Progenitor cell of endocrine pancreas (in vitro differentiated cells): Measurements from ENCODE around the gene ADAMTSL2. TPM values are rescaled to one million over a fixed set of nuclear protein-coding genes. Genes with fewer than 3 reads are reported as not detected.

ENCODE experiments used
- DNase-seq: peaks from one replicate; pipeline ENCODE4 v3.0.0; 2021; ENCODE audit warnings: low spot score; ENCODE audit not compliant: unreplicated experiment
- H3K27ac Mint-ChIP-seq: 2 replicates; pipeline ENCODE4 v1.8.0; 2021; ENCODE audit warnings: mild to moderate bottlenecking, moderate library complexity, mixed read lengths
- H3K27me3 Mint-ChIP-seq: 2 replicates; pipeline ENCODE4 v1.8.0; 2021; ENCODE audit warnings: mixed read lengths
- H3K36me3 Mint-ChIP-seq: 2 replicates; pipeline ENCODE4 v1.8.0; 2022; ENCODE audit warnings: mixed read lengths; ENCODE audit not compliant: insufficient read depth
- H3K4me1 Mint-ChIP-seq: 2 replicates; pipeline ENCODE4 v1.8.0; 2021; ENCODE audit warnings: low read depth, mixed read lengths
- H3K4me3 Mint-ChIP-seq: 2 replicates; pipeline ENCODE4 v1.8.0; 2021; ENCODE audit warnings: low read depth, mild to moderate bottlenecking, moderate library complexity, mixed read lengths
- H3K9me3 Mint-ChIP-seq: 2 replicates; pipeline ENCODE4 v1.8.0; 2021; ENCODE audit warnings: low read depth, mixed read lengths
- total RNA-seq: library from RNA; stranded (reverse); gene quantifications from 2 replicates; pipeline ENCODE4 v1.2.1, GENCODE V29; 2021
- TF ChIP-seq, protein P1 (sequence below): fragments of 200-600 bp; sonication (generic); IDR thresholded peaks from one replicate; pipeline ENCODE4 v1.5.0; 2021; ENCODE audit warnings: antibody characterized with exemption, mild to moderate bottlenecking; ENCODE audit not compliant: unreplicated experiment

Gene ADAMTSL2
- total RNA-seq, 1 donor from 2014 or later: 0.14 TPM

DNA sequence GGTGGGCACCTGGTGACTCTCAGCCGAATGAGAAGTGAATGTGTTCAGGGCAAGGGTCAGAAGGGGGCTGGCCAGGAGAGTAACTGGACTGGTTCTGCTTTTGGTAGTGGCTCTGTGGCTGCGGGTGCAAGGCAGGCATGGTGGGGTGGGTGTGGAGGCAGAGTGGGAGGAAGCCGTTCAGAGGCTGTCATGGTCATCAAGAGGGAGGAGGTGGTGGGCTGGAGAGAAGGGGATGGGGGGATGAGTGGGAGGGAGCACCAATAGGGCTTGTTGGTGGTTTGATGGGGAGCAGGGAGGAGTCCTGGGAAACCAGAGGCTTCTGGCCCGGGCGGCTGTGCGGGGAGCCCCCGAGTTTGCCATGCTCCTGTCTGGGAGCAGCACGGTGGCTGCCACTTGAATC, 61.4 kb downstream of the ADAMTSL2 start:
- H3K4me1 Mint-ChIP-seq: no peaks in the 10 kb centered on the region
- no peak for DNase-seq

DNA sequence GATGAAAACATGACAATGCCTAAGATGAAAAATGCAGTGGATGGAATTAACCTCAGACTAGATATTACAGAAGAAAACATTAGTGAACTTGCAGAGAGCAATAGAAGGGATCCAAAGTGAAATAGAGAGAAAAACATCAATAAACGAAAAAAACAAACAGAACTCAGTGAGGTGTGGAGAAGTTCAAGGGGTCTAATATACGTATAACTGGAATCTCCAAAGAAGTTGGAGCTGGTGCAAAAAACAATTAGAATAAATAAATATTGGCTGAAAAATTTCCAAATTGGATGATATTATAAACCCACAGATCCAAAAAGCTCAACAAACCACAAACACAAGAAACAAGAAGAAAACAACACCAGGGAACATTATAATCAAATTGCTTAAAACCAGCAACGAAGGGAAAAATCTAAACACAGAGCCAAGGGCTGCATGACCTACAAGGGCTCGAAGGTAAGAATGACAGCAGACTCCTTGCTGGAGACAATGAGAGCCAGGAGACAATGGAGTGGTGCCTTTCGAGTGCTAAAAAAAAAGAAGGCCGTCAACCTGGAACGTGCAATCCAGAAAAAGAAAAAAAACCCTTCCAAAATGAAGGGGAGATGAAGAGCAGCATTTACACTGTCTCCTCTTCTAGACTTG, 62.9 kb downstream of the ADAMTSL2 start:
- Mint-ChIP-seq H3K4me3 (no peak overlapping the region), H3K27me3 (peaks cover 11% of the 10 kb centered on the region), H3K36me3 (peaks cover 1% of the 10 kb centered on the region), H3K4me1 (no peaks in the 10 kb centered on the region), H3K27ac (no peak overlapping the region), H3K9me3 (peaks cover 8% of the 10 kb centered on the region)
- TF ChIP-seq, protein P1, sequence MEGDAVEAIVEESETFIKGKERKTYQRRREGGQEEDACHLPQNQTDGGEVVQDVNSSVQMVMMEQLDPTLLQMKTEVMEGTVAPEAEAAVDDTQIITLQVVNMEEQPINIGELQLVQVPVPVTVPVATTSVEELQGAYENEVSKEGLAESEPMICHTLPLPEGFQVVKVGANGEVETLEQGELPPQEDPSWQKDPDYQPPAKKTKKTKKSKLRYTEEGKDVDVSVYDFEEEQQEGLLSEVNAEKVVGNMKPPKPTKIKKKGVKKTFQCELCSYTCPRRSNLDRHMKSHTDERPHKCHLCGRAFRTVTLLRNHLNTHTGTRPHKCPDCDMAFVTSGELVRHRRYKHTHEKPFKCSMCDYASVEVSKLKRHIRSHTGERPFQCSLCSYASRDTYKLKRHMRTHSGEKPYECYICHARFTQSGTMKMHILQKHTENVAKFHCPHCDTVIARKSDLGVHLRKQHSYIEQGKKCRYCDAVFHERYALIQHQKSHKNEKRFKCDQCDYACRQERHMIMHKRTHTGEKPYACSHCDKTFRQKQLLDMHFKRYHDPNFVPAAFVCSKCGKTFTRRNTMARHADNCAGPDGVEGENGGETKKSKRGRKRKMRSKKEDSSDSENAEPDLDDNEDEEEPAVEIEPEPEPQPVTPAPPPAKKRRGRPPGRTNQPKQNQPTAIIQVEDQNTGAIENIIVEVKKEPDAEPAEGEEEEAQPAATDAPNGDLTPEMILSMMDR: no peak
- no peak for DNase-seq

More for the DNA sequence above, 61.4 kb downstream of the ADAMTSL2 start:
- TF ChIP-seq, protein P1: no peak
- no peak overlapping the region for H3K4me3 Mint-ChIP-seq
- H3K27ac Mint-ChIP-seq: no peak overlapping the region
- peaks cover 8% of the 10 kb centered on the region for H3K9me3 Mint-ChIP-seq
- peaks cover 1% of the 10 kb centered on the region for H3K36me3 Mint-ChIP-seq
- H3K27me3 Mint-ChIP-seq: peaks cover 11% of the 10 kb centered on the region

DNA sequence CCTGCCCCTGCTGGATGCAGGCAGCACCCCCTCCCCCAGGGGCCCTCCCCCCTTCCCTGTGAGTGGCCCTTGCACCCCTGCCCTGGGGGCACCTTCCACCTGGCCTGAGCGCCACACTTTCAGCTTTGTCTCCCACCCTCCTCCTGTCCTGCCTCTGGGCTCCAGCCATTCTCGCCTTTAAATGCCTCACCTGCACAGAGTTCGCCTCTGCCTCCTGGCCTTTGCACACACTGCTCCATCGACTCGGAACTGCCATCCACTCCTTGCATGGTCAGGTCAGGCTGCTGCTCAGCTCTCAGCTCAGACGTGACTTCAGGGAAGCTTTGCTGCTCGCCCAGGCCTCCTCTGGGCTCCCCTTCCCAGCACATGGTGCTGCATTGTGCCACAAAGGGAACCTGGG, 64.5 kb downstream of the ADAMTSL2 start:
- Mint-ChIP-seq H3K9me3 (peaks cover 8% of the 10 kb centered on the region), H3K27me3 (peaks cover 10% of the 10 kb centered on the region)
- DNase-seq: no peak

DNA sequence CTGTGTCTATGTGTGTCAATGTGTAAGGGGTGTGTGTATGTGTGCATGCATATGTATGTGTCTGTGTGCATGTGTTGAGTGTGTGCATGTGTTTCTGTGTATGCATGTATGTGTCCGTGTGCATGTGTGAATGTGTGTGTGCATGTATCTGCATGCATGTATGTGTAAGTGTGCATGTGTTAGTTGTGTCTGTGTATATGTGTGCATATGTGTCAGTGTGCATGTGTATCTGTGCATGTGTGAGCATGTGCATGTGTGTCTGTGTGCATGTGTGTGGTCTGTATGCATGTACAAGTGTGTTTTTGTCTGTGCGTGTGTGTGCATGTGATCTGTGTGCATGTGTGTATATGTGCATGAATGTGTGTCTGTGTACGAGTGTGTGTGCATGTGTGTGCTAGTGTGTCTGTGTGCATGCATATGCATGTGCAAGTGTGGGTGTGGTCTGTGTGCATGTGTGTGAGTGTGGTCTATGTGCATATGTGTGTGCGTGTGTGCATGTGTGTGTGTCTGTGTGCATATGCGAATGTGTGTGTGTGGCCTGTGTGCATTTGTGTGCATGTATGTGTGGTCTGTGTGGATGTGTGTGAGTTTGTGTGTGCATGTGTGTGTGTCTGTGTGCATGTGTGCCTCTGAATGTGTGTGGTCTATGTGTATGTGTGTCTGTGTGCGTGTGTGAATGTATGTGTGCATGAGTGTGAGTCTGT, 65.1 kb downstream of the ADAMTSL2 start:
- DNase-seq: no peak
- TF ChIP-seq, protein P1: no peak
- no peak overlapping the region for H3K27ac Mint-ChIP-seq
- H3K9me3 Mint-ChIP-seq: peaks cover 8% of the 10 kb centered on the region
- H3K36me3 Mint-ChIP-seq: peaks cover 1% of the 10 kb centered on the region
- peaks cover 3% of the 10 kb centered on the region for H3K4me1 Mint-ChIP-seq
- H3K4me3 Mint-ChIP-seq: no peak overlapping the region
- peaks cover 11% of the 10 kb centered on the region for H3K27me3 Mint-ChIP-seq

More for the DNA sequence above, 64.5 kb downstream of the ADAMTSL2 start:
- TF ChIP-seq, protein P1: no peak
- Mint-ChIP-seq H3K4me1 (no peaks in the 10 kb centered on the region), H3K36me3 (peaks cover 1% of the 10 kb centered on the region), H3K4me3 (no peak overlapping the region), H3K27ac (no peak overlapping the region)

DNA sequence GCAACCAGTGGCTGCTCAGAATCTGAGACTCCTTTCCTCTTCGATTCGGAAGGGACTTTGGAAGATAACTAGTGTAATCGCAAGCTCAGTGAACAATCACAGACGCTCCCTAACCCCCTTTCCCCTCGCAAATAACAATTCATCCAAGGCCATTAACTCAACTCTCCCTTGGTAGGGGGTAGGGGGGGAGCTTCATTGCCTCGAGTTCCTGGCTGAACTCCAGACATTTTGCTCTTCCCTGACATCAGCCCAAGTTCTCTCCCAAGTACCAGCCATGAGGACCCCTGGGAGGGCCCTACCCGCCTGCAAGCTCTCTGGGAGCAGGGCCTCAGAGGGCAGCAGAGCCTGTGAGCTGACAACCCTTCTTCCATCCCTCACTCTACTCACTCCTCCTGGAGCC, 66.2 kb downstream of the ADAMTSL2 start:
- Mint-ChIP-seq H3K27ac (no peak overlapping the region), H3K9me3 (peaks cover 8% of the 10 kb centered on the region), H3K4me1 (peaks cover 3% of the 10 kb centered on the region), H3K36me3 (peaks cover 1% of the 10 kb centered on the region), H3K27me3 (peaks cover 15% of the 10 kb centered on the region), H3K4me3 (no peak overlapping the region)
- TF ChIP-seq, protein P1: no peak
- DNase-seq: no peak
